Neuronal stem cell (in vitro differentiated cells): ENCODE measurements around the gene SLC2A4.

Experiments
- DNase-seq: peaks from one replicate; pipeline ENCODE4 v3.0.0-alpha.2; 2013; ENCODE audit warnings: low spot score
- H2AFZ ChIP-seq: one replicate; pipeline ENCODE4 v1.6.1; 2013; ENCODE audit warnings: mild to moderate bottlenecking, low read length, inconsistent platforms
- H2AK5ac ChIP-seq: 2 replicates; pipeline ENCODE4 v1.6.1; 2013; ENCODE audit warnings: low read depth, mild to moderate bottlenecking, inconsistent platforms, low read length, moderate library complexity, mixed read lengths
- H2BK120ac ChIP-seq: 2 replicates; pipeline ENCODE4 v1.6.1; 2013; ENCODE audit warnings: low read depth, mild to moderate bottlenecking, inconsistent platforms, low read length, moderate library complexity, mixed read lengths
- H2BK12ac ChIP-seq: one replicate; pipeline ENCODE4 v1.6.1; 2013; ENCODE audit warnings: low read length, inconsistent platforms
- H2BK15ac ChIP-seq: 2 replicates; pipeline ENCODE4 v1.6.1; 2013; ENCODE audit warnings: mild to moderate bottlenecking, low read length, inconsistent platforms, mixed read lengths
- H2BK5ac ChIP-seq: one replicate; pipeline ENCODE4 v1.6.1; 2013; ENCODE audit warnings: inconsistent platforms, mild to moderate bottlenecking, low read length, moderate library complexity
- H3K14ac ChIP-seq: one replicate; pipeline ENCODE4 v1.6.1; 2013; ENCODE audit warnings: low read length, inconsistent platforms
- H3K18ac ChIP-seq: 2 replicates; pipeline ENCODE4 v1.6.1; 2013; ENCODE audit warnings: low read length, inconsistent platforms
- H3K23ac ChIP-seq: 2 replicates; pipeline ENCODE4 v1.6.1; 2013; ENCODE audit warnings: low read depth, mild to moderate bottlenecking, mixed read lengths, low read length, inconsistent platforms; ENCODE audit not compliant: poor library complexity
- H3K27ac ChIP-seq: replicated peaks from 3 replicates; pipeline ENCODE4 v1.5.1; 2013; ENCODE audit warnings: low read length, inconsistent platforms
- H3K27me3 ChIP-seq, 3 experiments: 2 replicates each; pipeline ENCODE4 v1.6.1; 2013; ENCODE audit warnings: low read length in 3 of 3, mild to moderate bottlenecking in 2 of 3, inconsistent platforms in 1 of 3, low read depth in 1 of 3, mixed read lengths in 1 of 3, moderate library complexity in 1 of 3; ENCODE audit not compliant: control insufficient read depth in 3 of 3, insufficient read depth in 3 of 3
- H3K36me3 ChIP-seq, 2 donors: replicated peaks in 1 of 2; 2 replicates each; pipeline ENCODE4 v1.6.1; 2013; ENCODE audit warnings: low read length in 2 of 2; ENCODE audit not compliant: control insufficient read depth in 2 of 2, insufficient read depth in 2 of 2
- H3K4ac ChIP-seq: 2 replicates; pipeline ENCODE4 v1.6.1; 2013; ENCODE audit warnings: inconsistent platforms, mild to moderate bottlenecking, low read length, moderate library complexity
- H3K4me1 ChIP-seq, 2 donors: 1 replicate in 1 of 2; 2 replicates in 1 of 2; pipeline ENCODE4 v1.6.1; 2013; ENCODE audit warnings: low read length in 2 of 2, low read depth in 1 of 2; ENCODE audit not compliant: control insufficient read depth in 2 of 2, insufficient read depth in 1 of 2
- H3K4me2 ChIP-seq: one replicate; pipeline ENCODE4 v1.6.1; 2013; ENCODE audit warnings: mild to moderate bottlenecking, low read length, inconsistent platforms; ENCODE audit not compliant: insufficient read depth, poor library complexity, severe bottlenecking
- H3K4me3 ChIP-seq, 2 donors: 2 replicates each; pipeline ENCODE4 v1.5.1; 2013; ENCODE audit warnings: low read length in 2 of 2, mild to moderate bottlenecking in 2 of 2, inconsistent platforms in 1 of 2, moderate library complexity in 1 of 2
- H3K79me1 ChIP-seq: one replicate; pipeline ENCODE4 v1.6.1; 2013; ENCODE audit warnings: low read depth, mild to moderate bottlenecking, inconsistent platforms, low read length, moderate library complexity
- H3K9ac ChIP-seq: one replicate; pipeline ENCODE4 v1.6.1; 2013; ENCODE audit warnings: mild to moderate bottlenecking, low read depth, low read length, inconsistent platforms; ENCODE audit not compliant: poor library complexity
- H3K9me3 ChIP-seq, 2 donors: replicated peaks in 1 of 2; 2 replicates each; pipeline versions ENCODE3 to v1.6.1; 2013; ENCODE audit warnings: low read length in 2 of 2, mild to moderate bottlenecking in 2 of 2, inconsistent platforms in 1 of 2, low read depth in 1 of 2, mixed read lengths in 1 of 2, moderate library complexity in 1 of 2; ENCODE audit not compliant: control insufficient read depth in 2 of 2, insufficient read depth in 1 of 2
- H4K8ac ChIP-seq: one replicate; pipeline ENCODE4 v1.6.1; 2013; ENCODE audit warnings: low read depth, mild to moderate bottlenecking, inconsistent platforms, low read length, moderate library complexity
- H4K91ac ChIP-seq: one replicate; pipeline ENCODE4 v1.6.1; 2013; ENCODE audit warnings: low read length, low read depth, mild to moderate bottlenecking, inconsistent platforms; ENCODE audit not compliant: poor library complexity
- WGBS, 2 donors: extraction: QIAGEN DNeasy Blood & Tissue Kit; methylation state at CpG; one replicate each; pipeline ENCODE4 v1.1.7; 2013; ENCODE audit warnings: missing lambda C conversion rate in 2 of 2, mixed read lengths in 1 of 2; ENCODE audit not compliant: insufficient read length in 2 of 2, insufficient replicate concordance in 1 of 2; ENCODE audit errors: extremely low coverage in 2 of 2; 5-methylcytosine and 5-hydroxymethylcytosine counted together

SLC2A4 gene

GRCh38 chr17:7295230-7296180 is 14.0 kb downstream of the SLC2A4 start:
- Histone ChIP-seq H3K27me3 (peaks cover 10 to 51% (median 44%) of the 10 kb centered on the region in 3 experiments), H2BK5ac (no peak overlapping the region)
- WGBS, 2 donors: no CpG with 5 or more reads among the region's 42 CpGs

GRCh38 chr17:7296189-7296861 is 14.8 kb downstream of the SLC2A4 start:
- Histone ChIP-seq H3K4me2 (no peak overlapping the region), H2BK12ac (no peak overlapping the region), H2BK15ac (no peak overlapping the region), H3K36me3 (no peaks in the 10 kb centered on the region), H3K27ac (no peak overlapping the region), H2BK5ac (no peak overlapping the region), H3K4ac (no peak overlapping the region), H3K79me1 (peaks cover 2% of the 10 kb centered on the region), H3K9ac (no peak overlapping the region), H3K4me1 (peaks cover 7 to 22% of the 10 kb centered on the region in 2 donors), H4K8ac (no peak overlapping the region), H3K18ac (no peak overlapping the region), H3K23ac (no peak overlapping the region), H3K14ac (no peak overlapping the region), H2AFZ (peak overlapping the region; percentile 83), H3K27me3 (peaks cover 10 to 51% (median 44%) of the 10 kb centered on the region in 3 experiments), H2BK120ac (no peak overlapping the region), H3K9me3 (peaks cover 0 to 3% of the 10 kb centered on the region in 2 donors), H2AK5ac (no peak overlapping the region), H4K91ac (no peak overlapping the region), H3K4me3 (no peak overlapping the region)
- peak; percentile 81 for DNase-seq
- WGBS, 2 donors: no CpG with 5 or more reads among the region's 51 CpGs

More at GRCh38 chr17:7295230-7296180, 14.0 kb downstream of the SLC2A4 start:
- H3K4me3 ChIP-seq: peak overlapping the region in 1 of 2 donors; percentile 29
- H3K4ac ChIP-seq: no peak overlapping the region
- no peak overlapping the region for H4K8ac ChIP-seq
- H2BK120ac ChIP-seq: peak overlapping the region; percentile 94
- H2BK15ac ChIP-seq: no peak overlapping the region
- peak overlapping the region; percentile 89 for H3K23ac ChIP-seq
- H3K36me3 ChIP-seq: no peaks in the 10 kb centered on the region
- H3K4me1 ChIP-seq: peaks cover 7 to 22% of the 10 kb centered on the region in 2 donors
- no peak overlapping the region for H3K4me2 ChIP-seq
- peak overlapping the region; percentile 94 for H2AK5ac ChIP-seq
- peaks cover 4% of the 10 kb centered on the region for H3K79me1 ChIP-seq
- H3K9me3 ChIP-seq: peaks cover 0 to 3% of the 10 kb centered on the region in 2 donors
- no peak overlapping the region for H2BK12ac ChIP-seq
- DNase-seq: no peak
- H4K91ac ChIP-seq: no peak overlapping the region
- H2AFZ ChIP-seq: no peak overlapping the region
- no peak overlapping the region for H3K18ac ChIP-seq
- no peak overlapping the region for H3K27ac ChIP-seq
- H3K14ac ChIP-seq: no peak overlapping the region
- no peak overlapping the region for H3K9ac ChIP-seq

GRCh38 chr17:7304179-7304578 is 22.7 kb downstream of the SLC2A4 start:
- no CpG with 5 or more reads among the region's 7 CpGs for WGBS, 2 donors
- H2AFZ ChIP-seq: no peak overlapping the region
- DNase-seq: no peak
- H3K27ac ChIP-seq: no peak overlapping the region
- H3K23ac ChIP-seq: no peak overlapping the region
- no peak overlapping the region for H2AK5ac ChIP-seq
- H3K79me1 ChIP-seq: no peaks in the 10 kb centered on the region
- H3K27me3 ChIP-seq: peaks cover 0 to 3% (median 0%) of the 10 kb centered on the region in 3 experiments
- no peak overlapping the region for H2BK12ac ChIP-seq
- no peak overlapping the region for H3K14ac ChIP-seq
- no peak overlapping the region for H3K4me2 ChIP-seq
- H2BK120ac ChIP-seq: no peak overlapping the region
- peaks cover 0 to under 1% of the 10 kb centered on the region in 2 donors for H3K36me3 ChIP-seq
- no peak overlapping the region for H2BK15ac ChIP-seq
- no peak overlapping the region for H3K18ac ChIP-seq
- H4K91ac ChIP-seq: no peak overlapping the region
- no peak overlapping the region for H3K4me3 ChIP-seq
- H3K4ac ChIP-seq: no peak overlapping the region
- H3K9me3 ChIP-seq: no peaks in the 10 kb centered on the region
- H3K4me1 ChIP-seq: peaks cover 2 to 3% of the 10 kb centered on the region in 2 donors
- H4K8ac ChIP-seq: no peak overlapping the region
- H2BK5ac ChIP-seq: no peak overlapping the region
- H3K9ac ChIP-seq: no peak overlapping the region
